ENCODE measurements around the gene RHBDD1. TPM values are rescaled to one million over a fixed set of nuclear protein-coding genes. Genes with fewer than 3 reads are reported as not detected.

Gene RHBDD1
- total RNA-seq, 6 donors from 2014 or later, result 2.6 to 40.2 (median 14.5) TPM

GRCh38 chr2:227043981-227044380, 208.1 kb downstream of the RHBDD1 start:
- 81 to 83% methylated on average over 3 of the region's 3 CpGs for WGBS, 2 donors
- no peaks in the 10 kb centered on the region for H3K4me1 ChIP-seq
- H3K27me3 ChIP-seq, result no peaks in the 10 kb centered on the region
- H3K9me3 ChIP-seq, result no peaks in the 10 kb centered on the region
- ATAC-seq (ENCODE audit: low FRiP score in 2 of 2), result no peak
- H3K27ac ChIP-seq, result no peak overlapping the region
- no peak for DNase-seq
- no peak overlapping the region for H3K4me3 ChIP-seq
- no peak for TF ChIP-seq EP300 (IDR thresholded peaks at IDR 0.05)
- no peak for TF ChIP-seq POLR2AphosphoS5 (IDR thresholded peaks at IDR 0.05)
- no peak for TF ChIP-seq POLR2A (IDR thresholded peaks at IDR 0.05)
- TF ChIP-seq CTCF (IDR thresholded peaks at IDR 0.05), result no peak
- H3K36me3 ChIP-seq, result no peaks in the 10 kb centered on the region

Small RNA genes lying within 50 kb of the gene (small RNA-seq; reads per million reads assigned to genes)
- gene RF00554, result 0 reads per million in 4 donors

Other genes with a start within 250 kb of the RHBDD1 start
- gene IRS1, start 36.2 kb upstream of the RHBDD1 start, total RNA-seq, result 10 to 100 TPM in 5 of 6 donors, 1 to 10 TPM in 1; 9.3 to 14.3 (median 12.4) TPM